Endothelial cell of umbilical vein (primary cell): Measurements from ENCODE around the gene RABGAP1. TPM values are rescaled to one million over a fixed set of nuclear protein-coding genes. Genes with fewer than 3 reads are reported as not detected.

Experiments
- BruUV-seq: library from RNA; stranded (reverse); fragments of 400-500 nt; replicated peaks from 2 replicates; lab custom pipeline; 2021; lab: Mats Ljungman, UMichigan
- CTCF ChIA-PET: fragments of 300-600, 350-600 bp; sonication (Branson Sonifier 250); formaldehyde crosslinking; loops from one replicate; lab custom pipeline; 2021; ENCODE audit warnings: antibody characterized with exemption, inconsistent platforms; lab: Charles Lee
- POLR2A ChIA-PET: fragments of 300-600, 350-600 bp; sonication (Branson Sonifier 250); formaldehyde crosslinking; loops from one replicate; lab custom pipeline; 2021; ENCODE audit warnings: antibody characterized with exemption, inconsistent platforms; lab: Charles Lee
- DNase-seq: peaks from one replicate; pipeline ENCODE4 v3.0.0-alpha.2; 2011; ENCODE audit warnings: low read depth, low spot score
- FAIRE-seq: peaks from 2 replicates; lab custom pipeline; 2011; peaks lifted over from hg19 to GRCh38; lab: Jason Lieb, UNC
- H2AFZ ChIP-seq: 2 replicates; pipeline ENCODE4 v1.6.0; 2012; ENCODE audit warnings: low read depth, low read length, control low read depth, inconsistent platforms
- H3K27ac ChIP-seq: 2 replicates; pipeline ENCODE4 v1.5.1; 2011; ENCODE audit warnings: low read depth, mild to moderate bottlenecking, control low read depth, low read length, moderate library complexity; ENCODE audit not compliant: insufficient read depth
- H3K27me3 ChIP-seq, 2 experiments: 2 replicates each; pipeline versions ENCODE4 v1.6.0 to v1.6.1; 2011; ENCODE audit warnings: low read length in 2 of 2, mixed read lengths in 1 of 2; ENCODE audit not compliant: control insufficient read depth in 2 of 2, insufficient read depth in 2 of 2
- H3K36me3 ChIP-seq, 2 experiments: 2 replicates in 1 of 2; 3 replicates in 1 of 2; pipeline ENCODE4 v1.5.1; 2011; ENCODE audit warnings: low read length in 2 of 2, mild to moderate bottlenecking in 1 of 2, moderate library complexity in 1 of 2; ENCODE audit not compliant: control insufficient read depth in 2 of 2, insufficient read depth in 2 of 2; ENCODE audit errors: extremely low read depth in 1 of 2
- H3K4me1 ChIP-seq: 3 replicates; pipeline ENCODE4 v1.5.1; 2011; ENCODE audit warnings: mild to moderate bottlenecking, low read length; ENCODE audit not compliant: control insufficient read depth, insufficient read depth; ENCODE audit errors: extremely low read depth
- H3K4me2 ChIP-seq: 2 replicates; pipeline ENCODE4 v1.6.1; 2011; ENCODE audit warnings: low read length, control low read depth, mixed read lengths; ENCODE audit not compliant: insufficient read depth
- H3K4me3 ChIP-seq, 3 experiments: fragments of 200-600 bp in 1 of 3; sonication (generic), shearing (Covaris generic) in 1 of 3; replicated peaks in 1 of 3; 2 replicates each; pipeline ENCODE4 v1.5.1; 2011 to 2016; ENCODE audit warnings: control low read depth in 3 of 3, low read length in 3 of 3, mild to moderate bottlenecking in 2 of 3, inconsistent platforms in 1 of 3, low read depth in 1 of 3, moderate library complexity in 1 of 3; ENCODE audit not compliant: insufficient read depth in 1 of 3
- H3K79me2 ChIP-seq: 2 replicates; pipeline ENCODE4 v1.6.0; 2012; ENCODE audit warnings: low read length, inconsistent platforms; ENCODE audit not compliant: control insufficient read depth, insufficient read depth
- H3K9ac ChIP-seq: replicated peaks from 2 replicates; pipeline ENCODE3; 2011; ENCODE audit warnings: low read length, control low read depth; ENCODE audit not compliant: insufficient read depth; ENCODE audit errors: extremely low read depth
- H3K9me1 ChIP-seq: replicated peaks from 3 replicates; pipeline ENCODE4 v1.6.0; 2011; ENCODE audit warnings: mild to moderate bottlenecking, low read length; ENCODE audit not compliant: control insufficient read depth, insufficient read depth; ENCODE audit errors: extremely low read depth
- H3K9me3 ChIP-seq: replicated peaks from 2 replicates; pipeline ENCODE4 v1.5.1; 2012; ENCODE audit warnings: low read length, inconsistent platforms; ENCODE audit not compliant: control insufficient read depth, insufficient read depth
- H4K20me1 ChIP-seq: replicated peaks from 2 replicates; pipeline ENCODE3; 2011; ENCODE audit warnings: mild to moderate bottlenecking, low read length; ENCODE audit not compliant: control insufficient read depth, insufficient read depth; ENCODE audit errors: extremely low read depth
- CTCF ChIP-seq, 2 donors: IDR thresholded peaks; 1 replicate in 1 of 2; 2 replicates in 1 of 2; pipeline ENCODE4 v1.5.1; 2011; ENCODE audit warnings: low read length in 2 of 2, mild to moderate bottlenecking in 2 of 2, moderate library complexity in 2 of 2, control low read depth in 1 of 2, inconsistent platforms in 1 of 2, low read depth in 1 of 2; ENCODE audit not compliant: insufficient read depth in 1 of 2; ENCODE audit errors: extremely low read depth in 1 of 2
- EZH2 ChIP-seq: IDR thresholded peaks from 2 replicates; pipeline ENCODE4 v1.6.1; 2012; ENCODE audit warnings: borderline replicate concordance, low read depth, mild to moderate bottlenecking, moderate library complexity, low read length, inconsistent platforms; ENCODE audit not compliant: severe bottlenecking
- FOS ChIP-seq: IDR thresholded peaks from 2 replicates; pipeline ENCODE4 v1.6.1; 2011; ENCODE audit warnings: mild to moderate bottlenecking, low read length, moderate library complexity, borderline replicate concordance; ENCODE audit not compliant: insufficient read depth
- GATA2 ChIP-seq: IDR thresholded peaks from 2 replicates; pipeline ENCODE4 v1.7.0; 2011; ENCODE audit warnings: low read depth, mild to moderate bottlenecking, moderate library complexity, mixed read lengths, low read length; ENCODE audit not compliant: insufficient read length, insufficient read depth
- JUN ChIP-seq: IDR thresholded peaks from 2 replicates; pipeline ENCODE4 v1.6.1; 2011; ENCODE audit warnings: borderline replicate concordance, low read depth; ENCODE audit not compliant: insufficient read length, insufficient read depth
- MAX ChIP-seq: IDR thresholded peaks from 2 replicates; pipeline ENCODE4 v1.6.1; 2011; ENCODE audit not compliant: insufficient read depth, insufficient read length
- MYC ChIP-seq: IDR thresholded peaks from one replicate; pipeline ENCODE4 v1.6.1; 2011; ENCODE audit warnings: mild to moderate bottlenecking, low read depth, low read length
- POLR2A ChIP-seq: IDR thresholded peaks from 2 replicates; pipeline ENCODE4 v1.6.1; 2012; ENCODE audit warnings: low read depth, mild to moderate bottlenecking, control low read depth, low read length
- POLR2AphosphoS5 ChIP-seq: IDR thresholded peaks from 2 replicates; pipeline ENCODE4 v1.6.1; 2012; ENCODE audit warnings: low read depth, mild to moderate bottlenecking, control low read depth, low read length, moderate library complexity; ENCODE audit not compliant: insufficient read depth
- dilution Hi-C: fragments of 300-500 bp; cut with MboI; formaldehyde crosslinking; loops from one replicate; pipeline ENCODE4 v1.15.0; 2019; ENCODE audit warnings: low sequenced_read_pairs; ENCODE audit not compliant: extremely low pct_ligation_motif_present
- intact Hi-C: fragments of 100-400 bp; cut with micrococcal nuclease; formaldehyde crosslinking; loops from one replicate; pipeline ENCODE4 v1.10.0; 2022
- polyA plus RNA-seq, 4 experiments: library from polyadenylated mRNA; depleted of rRNA in 3 of 4; stranded (reverse) in 3 of 4; unstranded in 1 of 4; fragments of >200 nt; gene quantifications; 2 replicates each; pipeline versions ENCODE4 v1.2.1 to v1.2.3, GENCODE V29; 2011 to 2012; ENCODE audit warnings: missing spikeins in 1 of 4
- total RNA-seq: library from RNA; stranded (reverse); gene quantifications from 2 replicates; pipeline ENCODE4 v1.2.3, GENCODE V29; 2021

RABGAP1 gene
- total and polyA plus RNA-seq, 2 donors (not counting 3 experiments of a cell fraction or from before 2014, with no cell fraction given) = 19.0 to 53.6 TPM

- FAIRE-seq = no peak
- dilution Hi-C loops = no loop called here
These were observed 149.0 kb downstream of the RABGAP1 start for GRCh38 chr9:123089790-123090189.

GRCh38 chr9:123090198-123090896 lies 149.5 kb downstream of the RABGAP1 start:
- CTCF ChIA-PET = interaction anchor here (1.2 to 4.3 kb wide), 4 partner anchors 9 to 259 kb away, joined by 3 to 31 read pairs (median 8); no protein-coding TSS in a partner anchor

More at GRCh38 chr9:123089790-123090189, 149.0 kb downstream of the RABGAP1 start:
- no peaks in the 10 kb centered on the region for H3K79me2 ChIP-seq
- H3K27me3 ChIP-seq = no peaks in the 10 kb centered on the region
- H4K20me1 ChIP-seq = no peaks in the 10 kb centered on the region
- H3K9me1 ChIP-seq = no peaks in the 10 kb centered on the region
- H3K27ac ChIP-seq = no peak overlapping the region
- no peak for DNase-seq
- H2AFZ ChIP-seq = no peak overlapping the region
- no peaks in the 10 kb centered on the region for H3K9me3 ChIP-seq
- ChIA-PET CTCF (interaction anchor here (1.2 to 4.3 kb wide), 4 partner anchors 9 to 260 kb away, joined by 3 to 31 read pairs (median 8); no protein-coding TSS in a partner anchor), POLR2A (no interaction called here)
- H3K4me1 ChIP-seq = no peaks in the 10 kb centered on the region
- no TSS peak for BruUV-seq
- no peak overlapping the region for H3K9ac ChIP-seq
- no peak overlapping the region for H3K4me3 ChIP-seq
- no peak overlapping the region for H3K4me2 ChIP-seq
- peaks cover 7 to 21% of the 10 kb centered on the region in 2 experiments for H3K36me3 ChIP-seq
- TF ChIP-seq POLR2A (no peak), POLR2AphosphoS5 (no peak), FOS (no peak), JUN (no peak), GATA2 (no peak)
- intact Hi-C loops = no loop called here

More at GRCh38 chr9:123090198-123090896, 149.5 kb downstream of the RABGAP1 start:
- Histone ChIP-seq H3K9me3 (no peaks in the 10 kb centered on the region), H3K9ac (no peak overlapping the region), H3K9me1 (no peaks in the 10 kb centered on the region), H3K79me2 (no peaks in the 10 kb centered on the region), H4K20me1 (no peaks in the 10 kb centered on the region), H2AFZ (no peak overlapping the region), H3K4me1 (no peaks in the 10 kb centered on the region), H3K4me3 (no peak overlapping the region), H3K4me2 (no peak overlapping the region), H3K27me3 (no peaks in the 10 kb centered on the region), H3K36me3 (peaks cover 7 to 19% of the 10 kb centered on the region in 2 experiments), H3K27ac (no peak overlapping the region)
- dilution Hi-C loops = no loop called here
- no peak for FAIRE-seq
- BruUV-seq = no TSS peak
- no peak for DNase-seq
- POLR2A ChIA-PET = no interaction called here
- TF ChIP-seq EZH2 = no peak
- no peak for TF ChIP-seq FOS
- TF ChIP-seq POLR2AphosphoS5 = no peak
- TF ChIP-seq MYC = no peak
- no peak for TF ChIP-seq CTCF (IDR thresholded peaks at IDR 0.05; ENCODE audit: extremely low read depth in 1 of 2, insufficient read depth in 1 of 2, low read depth in 1 of 2, low read length in 2 of 2)
- TF ChIP-seq MAX = no peak
- intact Hi-C loops = no loop called here
